Bladder microvascular endothelial cell (primary cell): ENCODE measurements around the gene IL34. TPM values are rescaled to one million over a fixed set of nuclear protein-coding genes. Genes with fewer than 3 reads are reported as not detected.

ENCODE experiments used
- total RNA-seq: library from RNA; depleted of rRNA; stranded (reverse); fragments of >200 nt; gene quantifications from 2 replicates; pipeline ENCODE4 v1.2.3, GENCODE V29; 2014

The IL34 gene
- 1.3 and 14.3 TPM in 2 replicates for total RNA-seq

GRCh38 chr16:70646260-70647241 is at the start of gene IL34:
TSS of gene IL34 (plus strand) at chr16:70646559. CDS start at chr16:70646948, 389 bp downstream.

GRCh38 chr16:70685938-70686375 is 39.6 kb downstream of the IL34 start, which contains the start of gene MTSS2:
TSS of gene MTSS2 (minus strand) at chr16:70686053. CDS start at chr16:70685791, 262 bp downstream.

Other genes with a start within 250 kb of the IL34 start
- 32.7 and 59.7 TPM in 2 replicates for gene ST3GAL2, start 207.5 kb upstream of the IL34 start, total RNA-seq
- 7.6 and 12.0 TPM in 2 replicates for gene FCSK, start 192.0 kb upstream of the IL34 start, total RNA-seq
- gene COG4, start 123.0 kb upstream of the IL34 start, total RNA-seq, result 87.1 and 89.4 TPM in 2 replicates
- 39.0 and 148 TPM in 2 replicates for gene SF3B3, start 122.7 kb upstream of the IL34 start, total RNA-seq
- 15.7 and 36.9 TPM in 2 replicates for gene MTSS2, start 39.5 kb downstream of the IL34 start, total RNA-seq
- gene VAC14, start 154.6 kb downstream of the IL34 start, total RNA-seq, result 13.3 and 34.4 TPM in 2 replicates